B cell (primary cell): ENCODE data around the gene ULBP2. TPM values are rescaled to one million over a fixed set of nuclear protein-coding genes. Genes with fewer than 3 reads are reported as not detected.
"Not testable (repeated sequence)": the region's sequence is repeated elsewhere in the genome, so short reads cannot be mapped to it uniquely, and the experiment has no call there.

Experiments used
- ATAC-seq: fragments of 200-7000 bp; cut with Tn5 transposase; one replicate; pipeline ENCODE4 v1.10.0; 2021; ENCODE audit warnings: low read depth, mild to moderate bottlenecking, moderate number of reproducible peaks, moderate library complexity
- CTCF ChIA-PET: fragments of 350-600 bp; sonication (Branson Sonifier 250); formaldehyde crosslinking; loops from one replicate; lab custom pipeline; 2021; ENCODE audit warnings: antibody characterized with exemption, inconsistent platforms; lab: Charles Lee
- POLR2A ChIA-PET: fragments of 350-600 bp; sonication (Branson Sonifier 250); formaldehyde crosslinking; loops from one replicate; lab custom pipeline; 2021; ENCODE audit warnings: antibody characterized with exemption; lab: Charles Lee
- DNase-seq: peaks from one replicate; pipeline ENCODE4 v3.0.0; 2013
- H2AFZ ChIP-seq: 2 replicates; pipeline ENCODE4 v1.6.1; 2012; ENCODE audit warnings: mild to moderate bottlenecking, low read depth, low read length; ENCODE audit not compliant: insufficient read depth, poor library complexity, severe bottlenecking
- H3K27ac ChIP-seq, 2 donors: 1 replicate in 1 of 2; 2 replicates in 1 of 2; pipeline ENCODE4 v1.5.1; 2012 to 2013; ENCODE audit warnings: low read length in 2 of 2, mild to moderate bottlenecking in 2 of 2, moderate library complexity in 1 of 2
- H3K27me3 ChIP-seq, 4 experiments: fragments of 200-600 bp in 1 of 4; sonication (generic) in 1 of 4; replicated peaks in 1 of 4; 1 replicate in 2 of 4; 2 replicates in 2 of 4; pipeline versions ENCODE4 v1.6.1 to v1.7.0; 2013 to 2016; ENCODE audit warnings: low read length in 3 of 4, mild to moderate bottlenecking in 2 of 4, mixed read lengths in 1 of 4, moderate library complexity in 1 of 4; ENCODE audit not compliant: insufficient read depth in 4 of 4, control insufficient read depth in 3 of 4; ENCODE audit errors: control extremely low read depth in 1 of 4
- H3K36me3 ChIP-seq, 2 experiments: replicated peaks in 1 of 2; 1 replicate in 1 of 2; 2 replicates in 1 of 2; pipeline versions ENCODE4 v1.6.1 to v1.7.1; 2013; ENCODE audit warnings: low read length in 1 of 2; ENCODE audit not compliant: insufficient read depth in 2 of 2, control insufficient read depth in 1 of 2; ENCODE audit errors: control extremely low read depth in 1 of 2, extremely low read depth in 1 of 2
- H3K4me1 ChIP-seq, 2 donors: fragments of 200-600 bp in 1 of 2; sonication (generic) in 1 of 2; 1 replicate in 1 of 2; 2 replicates in 1 of 2; pipeline versions ENCODE4 v1.5.1 to v1.6.1; 2013 to 2017; ENCODE audit warnings: low read length in 2 of 2; ENCODE audit not compliant: control insufficient read depth in 2 of 2, insufficient read depth in 2 of 2
- H3K4me2 ChIP-seq: replicated peaks from 2 replicates; pipeline ENCODE3; 2012; ENCODE audit warnings: mild to moderate bottlenecking, low read depth, low read length; ENCODE audit not compliant: poor library complexity, severe bottlenecking
- H3K4me3 ChIP-seq, 5 experiments: fragments of 200-600 bp in 1 of 5; sonication (generic) in 1 of 5; 1 replicate in 3 of 5; 2 replicates in 2 of 5; pipeline versions ENCODE4 v1.5.1 to v1.7.0; 2011 to 2016; ENCODE audit warnings: low read length in 4 of 5, mild to moderate bottlenecking in 4 of 5, low read depth in 2 of 5, control low read depth in 1 of 5, moderate library complexity in 1 of 5; ENCODE audit not compliant: insufficient read depth in 1 of 5; ENCODE audit errors: control extremely low read depth in 1 of 5, extremely low read depth in 1 of 5
- H3K79me2 ChIP-seq: fragments of 200-600 bp; sonication (generic); one replicate; pipeline ENCODE4 v1.6.0; 2016; ENCODE audit warnings: low read length; ENCODE audit not compliant: control insufficient read depth, insufficient read depth
- H3K9ac ChIP-seq: fragments of 200-600 bp; sonication (generic); 2 replicates; pipeline ENCODE4 v1.6.1; 2017; ENCODE audit warnings: mild to moderate bottlenecking, low read length, moderate library complexity
- H3K9me3 ChIP-seq, 3 donors: one replicate each; pipeline versions ENCODE4 v1.6.1 to v1.7.1; 2013; ENCODE audit warnings: low read length in 2 of 3; ENCODE audit not compliant: control insufficient read depth in 2 of 3, insufficient read depth in 1 of 3; ENCODE audit errors: control extremely low read depth in 1 of 3
- H4K20me1 ChIP-seq: 2 replicates; pipeline ENCODE4 v1.6.0; 2012; ENCODE audit warnings: mild to moderate bottlenecking, low read length; ENCODE audit not compliant: insufficient read depth, control insufficient read depth, poor library complexity, severe bottlenecking
- H3K27ac Mint-ChIP-seq: one replicate; pipeline ENCODE4 v1.8.0; 2021; ENCODE audit warnings: mixed read lengths
- H3K27me3 Mint-ChIP-seq: one replicate; pipeline ENCODE4 v1.8.0; 2021; ENCODE audit warnings: mixed read lengths
- H3K4me1 Mint-ChIP-seq: one replicate; pipeline ENCODE4 v1.8.0; 2021; ENCODE audit warnings: mixed read lengths
- H3K4me3 Mint-ChIP-seq: one replicate; pipeline ENCODE4 v1.8.0; 2021; ENCODE audit warnings: mixed read lengths
- H3K9me3 Mint-ChIP-seq: one replicate; pipeline ENCODE4 v1.8.0; 2022; ENCODE audit warnings: mixed read lengths; ENCODE audit not compliant: insufficient read depth
- EZH2 ChIP-seq: IDR thresholded peaks from 2 replicates; pipeline ENCODE4 v1.6.1; 2012; ENCODE audit warnings: borderline replicate concordance, low read depth, mild to moderate bottlenecking, moderate library complexity, low read length; ENCODE audit not compliant: insufficient read depth, poor library complexity, severe bottlenecking
- WGBS: methylation state at CpG from one replicate; pipeline ENCODE4 v1.1.5; 2013; ENCODE audit warnings: missing lambda C conversion rate; ENCODE audit not compliant: insufficient coverage; 5-methylcytosine and 5-hydroxymethylcytosine counted together
- intact Hi-C: fragments of 100-400 bp; cut with micrococcal nuclease; formaldehyde crosslinking; loops from one replicate; pipeline ENCODE4 v1.10.0; 2022
- polyA plus RNA-seq: library from polyadenylated mRNA; depleted of rRNA; stranded (reverse); fragments of >200 nt; gene quantifications from 2 replicates; pipeline ENCODE4 v1.2.3, GENCODE V29; 2012
- total RNA-seq, 2 donors: library from RNA; stranded (reverse); fragments of 120-200 nt in 1 of 2; gene quantifications; 1 replicate in 1 of 2; 2 replicates in 1 of 2; pipeline versions ENCODE4 v1.2.3 to v1.2.4, GENCODE V29; 2013 to 2022
- TF ChIP-seq, protein P1 (sequence below): fragments of 200-600 bp; IDR thresholded peaks from one replicate; pipeline ENCODE4 v1.8.0; 2022; ENCODE audit warnings: antibody characterized with exemption, mild to moderate bottlenecking

The ULBP2 gene
- total and polyA plus RNA-seq, 2 donors (not counting 1 experiment from before 2014, with no cell fraction given), result 0.31 TPM; not detected in 1

DNA sequence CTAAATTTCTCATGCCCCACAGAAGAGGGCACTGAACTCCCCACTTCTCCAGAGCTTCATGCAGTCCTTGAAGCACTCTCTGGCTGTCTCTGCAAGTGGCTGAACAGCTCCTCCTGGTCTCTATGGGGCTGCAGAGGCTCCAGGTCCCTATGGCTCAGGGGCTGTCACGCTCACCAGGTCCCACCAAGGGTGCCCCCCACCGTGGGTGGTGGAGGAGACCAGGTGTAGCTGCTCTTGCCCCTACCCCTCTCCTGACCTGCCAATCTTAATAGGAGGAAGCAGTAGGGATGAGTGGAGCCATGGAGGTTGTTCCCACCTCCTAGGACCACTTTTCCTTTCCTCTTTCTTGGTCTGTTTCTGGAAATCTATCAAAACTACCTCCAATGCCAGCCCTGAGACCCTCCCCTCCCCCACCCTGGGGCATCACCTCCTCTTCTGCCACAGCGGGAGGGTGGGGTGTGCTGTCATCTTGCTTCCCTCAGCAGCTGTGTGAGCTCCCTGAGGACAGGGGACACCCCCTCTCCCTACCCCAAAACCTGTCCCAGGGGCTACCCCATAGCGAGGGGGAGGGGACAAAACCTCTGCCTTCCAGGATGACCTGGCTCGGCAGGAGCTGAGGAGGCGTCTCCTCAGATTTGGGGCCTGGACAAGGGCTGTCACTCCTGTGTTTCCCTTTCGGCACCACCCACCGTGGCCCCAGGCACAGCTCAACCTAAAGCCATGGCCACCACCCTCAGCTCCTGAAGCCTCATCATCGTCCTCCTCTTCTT is 31.9 kb upstream of the ULBP2 start:
- no peak for TF ChIP-seq EZH2
- TF ChIP-seq, protein P1, sequence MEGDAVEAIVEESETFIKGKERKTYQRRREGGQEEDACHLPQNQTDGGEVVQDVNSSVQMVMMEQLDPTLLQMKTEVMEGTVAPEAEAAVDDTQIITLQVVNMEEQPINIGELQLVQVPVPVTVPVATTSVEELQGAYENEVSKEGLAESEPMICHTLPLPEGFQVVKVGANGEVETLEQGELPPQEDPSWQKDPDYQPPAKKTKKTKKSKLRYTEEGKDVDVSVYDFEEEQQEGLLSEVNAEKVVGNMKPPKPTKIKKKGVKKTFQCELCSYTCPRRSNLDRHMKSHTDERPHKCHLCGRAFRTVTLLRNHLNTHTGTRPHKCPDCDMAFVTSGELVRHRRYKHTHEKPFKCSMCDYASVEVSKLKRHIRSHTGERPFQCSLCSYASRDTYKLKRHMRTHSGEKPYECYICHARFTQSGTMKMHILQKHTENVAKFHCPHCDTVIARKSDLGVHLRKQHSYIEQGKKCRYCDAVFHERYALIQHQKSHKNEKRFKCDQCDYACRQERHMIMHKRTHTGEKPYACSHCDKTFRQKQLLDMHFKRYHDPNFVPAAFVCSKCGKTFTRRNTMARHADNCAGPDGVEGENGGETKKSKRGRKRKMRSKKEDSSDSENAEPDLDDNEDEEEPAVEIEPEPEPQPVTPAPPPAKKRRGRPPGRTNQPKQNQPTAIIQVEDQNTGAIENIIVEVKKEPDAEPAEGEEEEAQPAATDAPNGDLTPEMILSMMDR, result no peak
- no peak for ATAC-seq
- no peak overlapping the region for H2AFZ ChIP-seq
- H3K4me1 ChIP-seq, result no peaks in the 10 kb centered on the region
- H3K4me1 Mint-ChIP-seq, result no peaks in the 10 kb centered on the region
- peaks cover 0 to 24% (median 8%) of the 10 kb centered on the region in 3 donors for H3K9me3 ChIP-seq
- intact Hi-C loops, result no loop called here
- no peak for DNase-seq
- no peak overlapping the region for H3K4me3 ChIP-seq
- no peak overlapping the region for H3K9ac ChIP-seq
- H3K27ac ChIP-seq, result no peak overlapping the region
- no peak overlapping the region for H3K4me2 ChIP-seq
- 98% methylated on average over 4 of the region's 9 CpGs for WGBS
- POLR2A ChIA-PET, result no interaction called here
- no peaks in the 10 kb centered on the region for H4K20me1 ChIP-seq
- no peak overlapping the region for H3K4me3 Mint-ChIP-seq
- CTCF ChIA-PET, result no interaction called here
- H3K27ac Mint-ChIP-seq, result no peak overlapping the region
- H3K27me3 ChIP-seq, result peaks cover 0 to 18% (median under 1%) of the 10 kb centered on the region in 4 experiments
- H3K27me3 Mint-ChIP-seq, result peaks cover 32% of the 10 kb centered on the region
- peaks cover 8% of the 10 kb centered on the region for H3K9me3 Mint-ChIP-seq
- H3K79me2 ChIP-seq, result no peaks in the 10 kb centered on the region
- no peaks in the 10 kb centered on the region for H3K36me3 ChIP-seq

DNA sequence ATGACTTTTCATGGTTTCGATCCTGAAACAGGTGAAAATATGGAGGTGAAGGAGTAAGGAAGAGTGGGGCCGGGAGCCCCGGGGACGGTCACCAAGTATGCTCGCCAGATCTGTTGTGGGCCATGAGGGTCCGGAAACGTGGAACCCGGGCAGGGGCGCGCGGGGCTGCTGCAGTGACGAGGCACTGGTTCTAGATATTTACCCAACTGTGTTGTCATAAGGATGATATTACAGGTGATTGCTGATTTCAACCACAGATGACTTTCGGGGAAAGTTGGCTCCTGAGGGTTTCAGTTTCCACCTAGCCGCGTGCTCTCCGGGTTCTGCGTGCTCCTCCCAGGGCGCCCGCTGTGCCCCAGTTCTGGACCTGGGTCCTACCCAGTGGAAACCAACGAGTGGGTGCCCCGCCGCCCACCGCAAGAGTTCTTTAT is 31.1 kb upstream of the ULBP2 start:
- peaks cover 8% of the 10 kb centered on the region for H3K9me3 Mint-ChIP-seq
- no peaks in the 10 kb centered on the region for H3K4me1 Mint-ChIP-seq
- WGBS, result 95% methylated on average over 22 of the region's 23 CpGs
- Histone ChIP-seq H3K36me3 (no peaks in the 10 kb centered on the region), H3K9ac (no peak overlapping the region), H3K27ac (no peak overlapping the region), H3K9me3 (peaks cover 0 to 24% (median 8%) of the 10 kb centered on the region in 3 donors), H3K4me1 (no peaks in the 10 kb centered on the region), H3K79me2 (no peaks in the 10 kb centered on the region), H3K27me3 (peaks cover 0 to 17% (median under 1%) of the 10 kb centered on the region in 4 experiments), H3K4me3 (no peak overlapping the region), H2AFZ (no peak overlapping the region), H3K4me2 (no peak overlapping the region), H4K20me1 (no peaks in the 10 kb centered on the region)
- no peak overlapping the region for H3K4me3 Mint-ChIP-seq
- peaks cover 32% of the 10 kb centered on the region for H3K27me3 Mint-ChIP-seq
- ChIA-PET POLR2A (no interaction called here), CTCF (no interaction called here)
- no peak overlapping the region for H3K27ac Mint-ChIP-seq
- no peak for TF ChIP-seq EZH2
- TF ChIP-seq, protein P1, result no peak
- ATAC-seq, result no peak
- intact Hi-C loops, result no loop called here
- DNase-seq, result no peak

DNA sequence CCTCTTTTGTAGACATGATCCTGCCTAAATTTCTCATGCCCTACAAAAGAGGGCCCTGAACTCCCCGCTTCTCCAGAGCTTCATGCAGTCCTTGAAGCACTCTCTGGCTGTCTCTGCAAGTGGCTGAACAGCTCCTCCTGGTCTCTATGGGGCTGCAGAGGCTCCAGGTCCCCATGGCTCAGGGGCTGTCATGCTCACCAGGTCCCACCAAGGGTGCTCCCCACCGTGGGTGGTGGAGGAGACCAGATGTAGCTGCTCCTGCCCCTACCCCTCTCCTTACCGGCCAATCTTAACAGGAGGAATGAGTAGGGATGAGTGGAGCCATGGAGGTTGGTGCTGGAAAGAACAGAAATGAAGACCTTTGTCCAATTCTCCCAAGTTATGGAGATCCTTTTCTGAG is 29.1 kb upstream of the ULBP2 start:
- H3K27me3 Mint-ChIP-seq, result peaks cover 32% of the 10 kb centered on the region
- CTCF ChIA-PET, H2AFZ ChIP-seq, H3K4me3 ChIP-seq, DNase-seq, H3K9ac ChIP-seq, H3K27ac ChIP-seq, ATAC-seq, H3K9me3 Mint-ChIP-seq, H3K27ac Mint-ChIP-seq, H3K4me1 ChIP-seq, POLR2A ChIA-PET, H3K4me1 Mint-ChIP-seq, H3K4me3 Mint-ChIP-seq, H3K36me3 ChIP-seq, H4K20me1 ChIP-seq, H3K79me2 ChIP-seq, intact Hi-C loops, H3K4me2 ChIP-seq: not testable (repeated sequence)
- peaks cover 0 to 18% (median under 1%) of the 10 kb centered on the region in 4 experiments for H3K27me3 ChIP-seq
- H3K9me3 ChIP-seq, result peaks cover 0 to 20% (median 8%) of the 10 kb centered on the region in 3 donors
- WGBS, result no CpG with 5 or more reads among the region's 3 CpGs
